GM18873 (cell line): Measurements from ENCODE around the gene RNASEH2A.
"Not testable (repeated sequence)": the region's sequence is repeated elsewhere in the genome, so short reads cannot be mapped to it uniquely, and the experiment has no call there.

Source experiments
- ATAC-seq: cut with Tn5 transposase; IDR thresholded peaks from one replicate; pipeline ENCODE4 v1.9.1; 2021; ENCODE audit warnings: mild to moderate bottlenecking, moderate library complexity, moderate number of reproducible peaks; ENCODE audit not compliant: unreplicated experiment, low FRiP score

The RNASEH2A gene

GRCh38 chr19:12792853-12793289 lies 13.5 kb upstream of the RNASEH2A start:
- ATAC-seq: no peak

- no peak for ATAC-seq
Measured at GRCh38 chr19:12793290-12794195, 12.8 kb upstream of the RNASEH2A start.

DNA sequence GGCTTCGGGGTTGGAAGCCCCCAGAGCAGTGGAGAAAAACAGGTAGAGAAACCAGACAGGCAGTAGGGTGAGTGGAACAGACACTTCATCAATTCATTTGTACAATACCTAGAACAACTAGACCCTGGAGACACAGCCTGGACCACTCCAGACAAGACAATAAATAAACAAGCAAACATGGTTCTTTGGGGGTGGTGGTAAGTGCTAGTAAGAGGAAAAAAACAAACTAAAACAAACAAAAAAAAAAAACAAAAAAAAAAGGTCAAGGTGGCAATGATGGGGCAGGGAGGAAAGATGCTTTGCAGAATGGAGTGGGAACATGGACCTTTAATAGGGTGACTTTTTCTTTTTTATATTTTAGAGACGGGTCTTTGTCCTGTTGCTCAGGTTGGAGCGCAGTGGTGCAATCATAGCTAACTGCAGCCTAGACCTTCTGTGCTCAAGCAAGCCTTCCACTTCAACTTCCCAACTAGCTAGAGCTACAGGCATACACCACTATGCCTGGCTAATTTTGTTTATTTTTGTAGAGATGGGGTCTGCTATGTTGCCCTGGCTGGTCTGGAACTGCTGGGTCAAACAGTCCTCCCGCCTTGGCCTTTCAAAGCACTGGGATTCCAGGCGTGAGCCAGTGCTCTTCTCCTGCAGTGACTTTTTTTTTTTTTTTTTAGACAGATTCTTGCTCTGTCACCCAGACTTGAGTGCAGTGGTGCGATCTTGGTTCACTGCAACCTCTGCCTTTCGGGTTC lies 12.0 kb upstream of the RNASEH2A start:
- no peak for ATAC-seq

DNA sequence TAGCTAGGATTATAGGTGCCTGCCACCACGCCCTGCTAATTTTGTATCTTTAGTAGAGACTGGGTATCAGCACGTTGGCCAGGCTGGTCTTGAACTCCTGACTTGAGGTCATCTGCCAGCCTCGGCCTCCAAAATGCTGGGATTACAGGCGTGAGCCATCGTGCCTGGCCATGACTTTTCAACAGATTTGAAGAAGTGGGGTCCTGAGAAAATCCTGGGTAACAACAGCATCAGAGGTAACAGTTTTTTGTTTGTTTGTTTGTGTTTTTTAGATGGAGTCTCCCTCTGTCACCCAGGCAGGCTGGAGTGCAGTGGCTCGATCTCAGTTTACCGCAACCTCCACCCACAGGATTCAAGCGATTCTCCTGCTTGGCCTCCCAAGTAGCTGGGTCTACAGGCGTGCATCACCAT lies 11.4 kb upstream of the RNASEH2A start:
- no peak for ATAC-seq

- ATAC-seq: no peak
Measured at GRCh38 chr19:12796146-12797071, 10.0 kb upstream of the RNASEH2A start.

GRCh38 chr19:12797141-12797587 lies 9.2 kb upstream of the RNASEH2A start:
- ATAC-seq: no peak

DNA sequence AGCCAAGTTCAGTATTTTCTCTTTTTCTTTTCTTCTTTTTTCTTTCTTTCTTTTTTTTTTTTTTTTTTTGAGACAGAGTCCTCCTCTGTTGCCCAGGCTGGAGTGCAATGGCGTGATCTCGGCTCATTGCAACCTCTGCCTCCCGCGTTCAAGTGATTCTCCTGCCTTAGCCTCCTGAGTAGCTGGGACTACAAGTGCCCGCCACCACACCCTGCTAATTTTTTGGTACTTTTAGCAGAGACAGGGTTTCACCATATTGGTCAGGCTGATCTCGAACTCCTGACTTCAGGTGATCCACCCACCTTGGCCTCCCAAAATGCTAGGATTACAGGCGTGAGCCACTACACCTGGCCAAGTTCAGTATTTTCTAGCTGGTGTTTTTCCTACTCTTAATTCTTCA lies 8.8 kb upstream of the RNASEH2A start:
- not testable (repeated sequence) for ATAC-seq

DNA sequence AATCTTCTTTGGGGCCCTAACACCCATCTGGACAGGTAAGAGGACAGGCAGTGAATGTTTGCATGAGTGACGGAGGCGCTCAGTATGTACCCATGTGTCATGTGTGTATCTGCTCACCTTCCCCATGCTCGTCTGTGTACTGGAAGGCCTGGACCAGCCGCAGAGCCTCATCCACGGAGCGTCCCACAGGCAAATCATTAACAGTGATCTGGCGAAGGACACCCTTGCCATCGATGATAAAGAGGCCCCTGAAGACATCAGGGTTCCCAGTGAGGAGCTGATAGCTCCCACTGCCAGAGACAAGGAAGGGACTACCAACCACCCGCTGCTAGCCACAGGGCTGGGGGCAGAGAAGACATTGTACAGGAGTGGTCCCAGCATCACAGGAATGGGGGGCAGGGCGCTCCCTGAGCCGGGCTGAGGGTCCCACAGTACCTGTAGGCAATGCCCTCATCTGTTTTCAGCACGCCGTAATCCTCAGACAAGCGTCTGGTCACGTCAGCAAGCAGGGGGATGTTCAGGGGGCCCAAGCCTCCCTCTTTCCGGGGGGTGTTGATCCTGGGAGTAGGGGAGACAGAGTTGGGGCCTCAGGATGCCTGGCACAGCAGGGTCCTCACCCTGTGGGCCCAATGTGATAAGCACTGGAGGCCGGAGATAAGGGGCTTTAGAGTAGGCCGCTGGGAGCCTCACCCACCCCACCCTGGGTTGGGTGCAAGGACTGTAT lies 6.5 kb upstream of the RNASEH2A start:
- ATAC-seq: no peak

DNA sequence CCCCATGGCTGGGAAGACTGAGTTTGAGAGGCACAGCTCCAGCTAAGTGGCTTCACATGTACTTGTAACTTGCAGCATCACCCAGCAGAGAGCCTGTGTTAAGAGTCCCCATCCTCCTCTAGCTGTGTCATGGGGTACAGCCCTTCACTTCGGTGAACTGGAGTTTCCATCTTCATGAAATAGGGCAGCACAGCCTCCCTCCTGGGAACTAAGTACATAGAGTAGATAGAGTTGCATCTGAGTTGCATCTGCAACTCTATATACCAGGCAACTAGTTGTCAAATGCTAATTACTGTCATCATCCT lies 6.0 kb upstream of the RNASEH2A start:
- ATAC-seq: no peak

DNA sequence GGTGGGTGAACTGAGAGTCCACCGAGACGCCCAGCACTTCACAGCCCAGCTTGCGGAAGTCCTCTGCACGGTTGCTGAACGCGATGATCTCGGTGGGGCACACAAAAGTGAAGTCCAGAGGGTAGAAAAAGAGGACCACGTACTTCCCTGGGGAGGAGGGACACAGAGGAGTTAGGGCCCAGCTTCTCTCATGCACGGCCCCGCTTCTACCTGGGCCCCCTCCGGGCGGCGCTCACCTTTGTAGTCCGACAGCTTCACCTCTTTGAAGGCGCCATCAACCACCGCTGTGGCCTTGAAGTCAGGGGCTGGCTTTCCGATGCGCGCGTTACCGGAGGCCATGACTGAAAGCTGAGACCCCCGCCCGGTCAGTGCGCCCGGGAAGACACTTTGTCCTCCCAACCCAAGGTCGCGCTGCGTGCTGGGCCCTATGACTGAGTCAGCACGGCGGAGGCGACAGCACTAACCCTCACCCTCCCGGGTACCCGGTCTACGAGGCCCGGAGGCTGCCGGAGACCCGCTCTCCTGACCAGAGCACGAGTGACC lies 5.4 kb upstream of the RNASEH2A start:
- ATAC-seq: no peak

DNA sequence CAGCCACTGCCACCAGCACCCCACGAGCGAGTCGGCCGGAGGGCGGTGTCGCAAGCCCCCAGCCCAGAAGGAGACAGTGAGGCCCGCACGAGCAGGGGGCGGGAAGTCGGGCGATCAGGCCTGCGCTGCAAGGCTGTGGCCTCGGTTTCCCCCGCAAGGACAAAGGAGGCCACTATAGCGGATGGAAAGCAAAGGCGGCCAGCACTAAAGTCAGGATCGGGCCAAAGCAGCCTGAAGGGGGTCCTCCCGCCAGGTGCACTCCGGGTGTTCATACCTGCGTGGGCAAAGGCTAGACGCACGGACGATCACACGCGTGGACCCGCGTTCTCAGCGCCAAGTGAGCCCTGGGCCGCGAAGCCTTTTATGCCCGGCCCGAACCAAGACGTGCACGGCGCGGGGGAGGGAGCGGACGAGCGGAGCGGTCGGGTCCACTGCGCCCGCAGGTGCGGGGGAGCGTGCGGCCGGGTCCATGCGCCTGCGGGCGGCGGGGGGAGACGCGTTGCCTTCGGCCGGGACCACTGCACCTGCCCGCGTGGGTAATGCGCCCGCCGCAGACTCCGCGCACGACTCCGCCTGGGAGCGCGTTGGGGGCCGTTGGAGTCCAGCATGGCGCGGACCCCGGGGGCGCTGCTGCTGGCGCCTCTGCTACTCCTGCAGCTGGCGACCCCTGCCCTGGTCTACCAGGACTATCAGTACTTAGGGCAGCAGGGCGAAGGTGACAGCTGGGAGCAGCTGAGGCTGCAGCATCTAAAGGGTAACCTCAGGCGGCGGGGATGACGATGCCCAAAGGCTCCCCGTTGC lies 4.7 kb upstream of the RNASEH2A start, which contains the start of the genes PRDX2 and THSD8:
PRDX2 (minus strand) TSS at position 335 of the 801 bp plus-strand sequence. CDS start 539 bp downstream, outside the sequence.
THSD8 (plus strand) TSS at position 604 of the 801 bp plus-strand sequence; CDS start at position 607, 3 bp downstream.
- ATAC-seq: no peak

- ATAC-seq: no peak
Measured at GRCh38 chr19:12802267-12803106, 3.9 kb upstream of the RNASEH2A start.

DNA sequence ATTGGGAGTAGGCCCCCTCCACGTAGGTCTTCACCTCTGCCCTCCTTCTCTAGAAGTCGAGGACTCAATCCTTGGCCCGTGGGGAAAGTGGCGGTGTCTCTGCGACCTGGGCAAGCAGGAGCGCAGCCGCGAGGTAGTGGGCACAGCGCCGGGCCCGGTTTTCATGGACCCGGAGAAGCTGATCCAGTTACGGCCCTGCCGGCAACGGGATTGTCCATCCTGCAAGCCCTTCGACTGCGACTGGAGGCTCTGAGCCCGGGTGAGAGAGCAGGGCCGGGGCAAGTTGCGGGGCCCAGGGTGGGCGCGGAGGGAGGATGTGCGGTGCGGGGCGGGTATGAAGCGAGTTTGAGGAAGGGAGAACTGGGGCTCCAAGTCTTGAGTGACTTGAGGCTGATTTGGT lies 2.3 kb upstream of the RNASEH2A start:
- ATAC-seq: no peak

DNA sequence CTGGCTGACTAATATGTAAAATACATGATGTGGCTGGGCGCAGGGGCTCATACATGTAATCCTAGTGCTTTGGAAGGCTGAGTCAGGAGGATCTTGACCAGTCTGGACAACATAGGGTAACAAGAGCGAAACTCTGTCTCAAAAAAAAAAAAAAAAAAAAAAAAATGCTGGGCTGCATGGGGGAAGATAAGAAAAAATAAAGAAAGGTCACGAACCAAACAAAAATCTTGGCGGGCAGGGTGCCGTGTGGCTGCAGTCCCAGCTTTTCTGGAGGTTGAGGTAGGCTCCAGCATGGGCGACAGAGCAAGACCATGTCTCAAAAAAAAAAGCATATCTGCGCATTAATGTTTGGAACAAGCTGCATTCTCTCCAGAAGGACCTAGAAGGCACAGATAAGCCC lies 8.7 kb downstream of the RNASEH2A start:
- no peak for ATAC-seq

DNA sequence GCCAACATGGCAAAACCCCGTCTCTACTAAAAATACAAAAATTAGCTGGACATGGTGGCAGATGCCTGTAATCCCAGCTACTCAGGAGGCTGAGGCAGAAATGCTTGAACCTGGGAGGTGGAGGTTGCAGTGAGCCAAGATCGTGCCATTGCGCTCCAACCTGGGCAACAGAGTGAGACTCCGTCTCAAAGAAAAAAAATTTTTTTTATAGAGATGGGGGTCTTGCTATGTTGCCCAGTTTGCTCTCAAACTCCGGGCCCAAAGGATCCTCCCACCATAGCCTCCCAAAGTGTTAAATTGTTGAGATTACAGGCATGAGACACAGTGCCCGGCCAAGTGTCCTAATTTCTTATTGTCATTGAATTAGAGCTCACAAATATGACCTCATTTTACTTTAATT lies 10.8 kb downstream of the RNASEH2A start:
- ATAC-seq: not testable (repeated sequence)

DNA sequence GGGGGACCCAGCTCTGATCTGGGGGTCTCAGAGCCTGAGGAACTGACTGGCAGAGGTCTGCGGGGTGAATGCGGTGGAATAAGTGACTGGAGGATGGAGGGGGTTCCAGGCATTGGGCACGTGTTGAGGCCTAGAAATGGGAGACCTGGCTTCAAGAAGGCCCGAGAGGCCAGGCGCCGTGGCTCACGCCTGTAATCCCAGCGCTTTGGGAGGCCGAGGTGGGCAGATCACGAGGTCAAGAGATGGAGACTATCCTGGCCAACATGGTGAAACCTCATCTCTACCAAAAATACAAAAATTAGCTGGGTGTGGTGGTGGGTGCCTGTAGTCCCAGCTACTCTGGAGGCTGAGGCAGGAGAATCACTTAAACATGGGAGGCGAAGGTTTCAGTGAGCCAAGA lies 11.4 kb downstream of the RNASEH2A start:
- ATAC-seq: not testable (repeated sequence)

DNA sequence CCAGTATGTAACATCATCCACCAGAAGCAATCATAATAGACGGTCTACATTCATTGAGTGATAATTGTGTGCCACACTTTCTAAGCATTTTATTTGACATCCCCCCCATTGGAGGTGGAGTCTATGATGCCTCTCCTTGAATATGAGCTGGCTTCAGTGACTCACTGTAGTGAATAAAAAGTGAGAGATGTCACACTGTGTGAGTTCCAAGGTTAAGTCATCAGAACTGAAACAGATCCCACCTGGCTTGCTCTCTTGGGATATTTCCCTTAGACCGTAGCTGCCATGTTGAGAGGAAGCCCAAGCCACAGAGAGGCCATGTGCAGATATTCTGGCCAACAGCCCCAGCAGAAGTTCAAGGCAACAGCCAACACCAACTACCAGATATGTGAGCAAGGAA lies 15.4 kb downstream of the RNASEH2A start:
- no peak for ATAC-seq
